Peyer's patch (tissue), 4 donors: ENCODE measurements around the gene ELFN2.

Source experiments
- CTCF ChIP-seq, 6 experiments: fragments of 450-650 bp in 4 of 6; fragments of 200-600 bp in 2 of 6; sonication (generic) in 1 of 6; IDR thresholded peaks; one replicate each; pipeline ENCODE4 v1.5.1; 2017 to 2019; ENCODE audit warnings: antibody characterized with exemption in 6 of 6, mild to moderate bottlenecking in 3 of 6, moderate library complexity in 1 of 6
- POLR2A ChIP-seq, 2 donors: fragments of 450-650 bp; IDR thresholded peaks; one replicate each; pipeline ENCODE4 v1.5.1; 2017; ENCODE audit warnings: antibody characterized with exemption in 2 of 2, mild to moderate bottlenecking in 2 of 2, moderate library complexity in 2 of 2

- TF ChIP-seq POLR2A (IDR thresholded peaks at IDR 0.05) (no peak), CTCF (IDR thresholded peaks at IDR 0.05) (no peak)
Measured at GRCh38 chr22:37320726-37321677, 106.3 kb downstream of the ELFN2 start.
